K562 (cell line): ENCODE data around the gene SLC25A11. TPM values are rescaled to one million over a fixed set of nuclear protein-coding genes. Genes with fewer than 3 reads are reported as not detected.

Source experiments
- ATAC-seq: fragments of 200-7000 bp; cut with Tn5 transposase; 3 replicates; pipeline ENCODE4 v1.9.1; 2020; ENCODE audit warnings: moderate library complexity
- BruUV-seq: library from RNA; stranded (reverse); fragments of 400-500 nt; replicated peaks from 2 replicates; lab custom pipeline; 2021; lab: Mats Ljungman, UMichigan
- CTCF ChIA-PET: fragments of 300-600 bp; formaldehyde crosslinking; extraction: SDS; loops from one replicate; lab custom pipeline; 2021; ENCODE audit warnings: low intra/inter-chr PET ratio; lab: Yijun Ruan, JAX
- POLR2A ChIA-PET: fragments of 300-600, 350-650 bp; sonication (Branson Sonifier 250); formaldehyde crosslinking; extraction: SDS; loops from one replicate; lab custom pipeline; 2021; ENCODE audit warnings: antibody characterized with exemption, inconsistent platforms; lab: Yijun Ruan, JAX
- DNase-seq, 4 experiments: peaks; one replicate each; pipeline versions ENCODE4 v3.0.0 to v3.0.0-alpha.2; 2011 to 2018; ENCODE audit warnings: low spot score in 3 of 4, mixed read lengths in 3 of 4; ENCODE audit errors: extremely low read depth in 1 of 4
- FAIRE-seq: peaks from 2 replicates; lab custom pipeline; 2011; peaks lifted over from hg19 to GRCh38; lab: Jason Lieb, UNC
- H2AFZ ChIP-seq: 2 replicates; pipeline ENCODE4 v1.6.0; 2011; ENCODE audit warnings: low read depth, low read length, control low read depth, inconsistent platforms
- H3K27ac ChIP-seq: fragments of 200-600 bp; 3 replicates; pipeline ENCODE4 v1.8.0; 2011; ENCODE audit warnings: low read depth, mild to moderate bottlenecking, control low read depth, inconsistent platforms, low read length, moderate library complexity, mixed read lengths; ENCODE audit errors: extremely low read depth
- H3K27me3 ChIP-seq, 2 experiments: fragments of 300-600 bp in 1 of 2; 2 replicates in 1 of 2; 3 replicates in 1 of 2; pipeline versions ENCODE4 v1.6.0 to v1.8.0; 2011; ENCODE audit warnings: inconsistent platforms in 2 of 2, low read length in 2 of 2, mild to moderate bottlenecking in 1 of 2, mixed read lengths in 1 of 2, moderate library complexity in 1 of 2; ENCODE audit not compliant: control insufficient read depth in 2 of 2, insufficient read depth in 2 of 2
- H3K36me3 ChIP-seq: fragments of 300-600 bp; 3 replicates; pipeline ENCODE4 v1.8.0; 2011; ENCODE audit warnings: mild to moderate bottlenecking, low read length, inconsistent platforms; ENCODE audit not compliant: control insufficient read depth, insufficient read depth
- H3K4me1 ChIP-seq, 2 experiments: fragments of 200-600 bp in 1 of 2; replicated peaks in 1 of 2; 2 replicates in 1 of 2; 3 replicates in 1 of 2; pipeline versions ENCODE4 v1.5.1 to v1.8.0; 2011; ENCODE audit warnings: inconsistent platforms in 2 of 2, low read length in 2 of 2, mild to moderate bottlenecking in 1 of 2, mixed read lengths in 1 of 2, moderate library complexity in 1 of 2; ENCODE audit not compliant: control insufficient read depth in 2 of 2, insufficient read depth in 2 of 2
- H3K4me2 ChIP-seq: 2 replicates; pipeline ENCODE4 v1.6.1; 2011; ENCODE audit warnings: low read length, control low read depth, inconsistent platforms, mixed read lengths; ENCODE audit not compliant: insufficient read depth
- H3K4me3 ChIP-seq: fragments of 200-600 bp; sonication (generic), shearing (Covaris generic); 2 replicates; pipeline ENCODE4 v1.5.1; 2016; ENCODE audit warnings: control low read depth, inconsistent platforms
- H3K79me2 ChIP-seq: fragments of 200-600 bp; 3 replicates; pipeline ENCODE4 v1.8.0; 2011; ENCODE audit warnings: low read length, inconsistent platforms; ENCODE audit not compliant: control insufficient read depth, insufficient read depth
- H3K9ac ChIP-seq, 2 experiments: 2 replicates each; pipeline versions ENCODE4 v1.6.0 to v1.6.1; 2011; ENCODE audit warnings: low read depth in 2 of 2, low read length in 2 of 2, control low read depth in 1 of 2, inconsistent platforms in 1 of 2, mild to moderate bottlenecking in 1 of 2, mixed read lengths in 1 of 2; ENCODE audit not compliant: insufficient read depth in 1 of 2
- H3K9me1 ChIP-seq: one replicate; pipeline ENCODE4 v1.6.0; 2011; ENCODE audit warnings: inconsistent platforms, mild to moderate bottlenecking, low read length, moderate library complexity; ENCODE audit not compliant: control insufficient read depth, insufficient read depth
- H3K9me3 ChIP-seq: replicated peaks from 2 replicates; pipeline ENCODE4 v1.5.1; 2011; ENCODE audit warnings: low read depth, low read length, inconsistent platforms; ENCODE audit not compliant: control insufficient read depth, insufficient read depth
- H4K20me1 ChIP-seq: replicated peaks from 2 replicates; pipeline ENCODE4 v1.6.1; 2011; ENCODE audit warnings: low read length, inconsistent platforms, mixed read lengths; ENCODE audit not compliant: control insufficient read depth, insufficient read depth
- POLR2G ChIP-seq: fragments of 200-400 bp; formaldehyde crosslinking; IDR thresholded peaks from 2 replicates; pipeline ENCODE4 v1.6.1; 2017; ENCODE audit warnings: low read depth, mild to moderate bottlenecking, antibody characterized with exemption, low read length, moderate library complexity
- RBM22 ChIP-seq: fragments of 200-400 bp; formaldehyde crosslinking; IDR thresholded peaks from 2 replicates; pipeline ENCODE4 v1.6.1; 2018; ENCODE audit warnings: low read length, low read depth; ENCODE audit not compliant: poor library complexity, severe bottlenecking
- WGBS: fragments of 100-300 bp; shearing (Covaris generic); methylation state at CpG from one replicate; pipeline ENCODE4 v1.1.6; 2016; ENCODE audit warnings: low coverage, mixed read lengths; ENCODE audit not compliant: insufficient coverage; ENCODE audit errors: missing lambda C conversion rate; 5-methylcytosine and 5-hydroxymethylcytosine counted together
- in situ Hi-C: fragments of 300-500 bp; cut with MboI; formaldehyde crosslinking; loops from 4 replicates; pipeline ENCODE4 v1.15.0; 2018; ENCODE audit warnings: inconsistent platforms, mixed read lengths
- intact Hi-C: fragments of 100-400 bp; cut with micrococcal nuclease; formaldehyde crosslinking; loops from 2 replicates; pipeline ENCODE4 v1.14.2; 2022
- polyA plus RNA-seq, 8 experiments: library from polyadenylated mRNA; depleted of rRNA in 4 of 8; stranded (reverse) in 5 of 8; unstranded in 3 of 8; fragments of >200 nt; fragmentation: Nextera tagmentation in 2 of 8; fragmentation: Illumina TruSeq in 1 of 8; extraction: Ambion mirVana in 2 of 8; extraction: Trizol in 1 of 8; gene quantifications; 2 replicates each; pipeline versions ENCODE4 v1.2.1 to v1.2.3, GENCODE V29; 2011 to 2014; ENCODE audit warnings: inconsistent platforms in 1 of 8, missing spikeins in 1 of 8
- total RNA-seq, 7 experiments: library from RNA; depleted of rRNA in 6 of 7; stranded (reverse); fragments of >200 nt in 6 of 7; fragmentation: Illumina TruSeq in 2 of 7; extraction: Trizol in 2 of 7; gene quantifications; 2 replicates each; pipeline versions ENCODE4 v1.2.1 to v1.2.3, GENCODE V29; 2011 to 2021; ENCODE audit warnings: low replicate concordance in 1 of 7
- TF ChIP-seq, protein P1 (sequence below): fragments of 450-650 bp; formaldehyde crosslinking; conservative IDR thresholded peaks from 2 replicates; pipeline ENCODE4 v1.4.0; 2022; ENCODE audit warnings: mild to moderate bottlenecking, missing genetic modification characterization

Gene SLC25A11
- total and polyA plus RNA-seq, 9 of the 15 experiments (the other 6 are each of a cell fraction or from before 2014, with no cell fraction given) = 3.1 to 56.7 (median 32.9) TPM

DNA sequence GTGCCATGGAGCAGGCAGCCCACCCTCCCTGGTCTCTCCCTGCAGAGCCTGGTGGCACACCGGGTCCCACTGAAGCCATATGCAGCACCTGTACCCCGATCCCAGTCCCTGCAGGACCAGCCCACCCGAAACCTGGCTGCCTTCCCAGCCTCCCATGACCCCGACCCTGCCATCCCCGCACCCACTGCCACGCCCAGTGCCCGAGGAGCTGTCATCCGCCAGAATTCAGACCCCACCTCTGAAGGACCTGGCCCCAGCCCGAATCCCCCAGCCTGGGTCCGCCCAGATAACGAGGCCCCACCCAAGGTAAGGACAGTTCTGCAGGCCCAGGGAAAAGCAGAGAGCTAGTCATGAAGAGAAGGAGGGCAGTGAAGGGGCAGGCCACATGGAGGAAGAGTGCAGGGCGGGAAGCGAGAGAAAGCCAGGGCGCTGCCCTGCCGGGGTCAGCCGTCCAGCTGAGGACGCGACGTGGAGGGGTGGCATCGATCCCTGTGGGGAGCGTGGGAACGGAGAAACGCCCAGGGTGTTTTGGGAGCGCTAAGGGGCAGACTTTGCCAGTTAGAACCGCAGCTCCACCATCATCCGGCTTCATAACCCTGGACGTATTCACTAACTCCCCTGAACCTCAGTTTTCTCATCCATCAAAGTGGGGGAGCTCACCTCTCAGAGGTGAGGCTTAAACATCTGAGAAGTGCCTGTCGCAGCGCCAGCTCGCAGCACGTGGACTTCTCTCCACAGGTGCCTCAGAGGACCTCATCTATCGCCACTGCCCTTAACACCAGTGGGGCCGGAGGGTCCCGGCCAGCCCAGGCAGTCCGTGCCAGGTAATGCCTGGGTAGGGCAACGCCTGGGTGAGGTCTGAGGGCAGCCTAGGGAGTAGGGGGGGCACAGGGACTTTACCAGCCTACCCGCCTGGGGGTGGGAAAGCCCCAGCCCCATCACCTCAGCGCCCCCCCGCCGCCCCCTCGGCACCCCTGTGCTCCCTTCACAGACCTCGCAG lies 48.1 kb downstream of the SLC25A11 start:
- H2AFZ ChIP-seq = no peak overlapping the region
- H3K4me2 ChIP-seq = no peak overlapping the region
- ATAC-seq (no peak), DNase-seq (no peak), FAIRE-seq (no peak)
- no peaks in the 10 kb centered on the region for H3K79me2 ChIP-seq
- no peak overlapping the region for H3K27ac ChIP-seq
- TF ChIP-seq, protein P1, sequence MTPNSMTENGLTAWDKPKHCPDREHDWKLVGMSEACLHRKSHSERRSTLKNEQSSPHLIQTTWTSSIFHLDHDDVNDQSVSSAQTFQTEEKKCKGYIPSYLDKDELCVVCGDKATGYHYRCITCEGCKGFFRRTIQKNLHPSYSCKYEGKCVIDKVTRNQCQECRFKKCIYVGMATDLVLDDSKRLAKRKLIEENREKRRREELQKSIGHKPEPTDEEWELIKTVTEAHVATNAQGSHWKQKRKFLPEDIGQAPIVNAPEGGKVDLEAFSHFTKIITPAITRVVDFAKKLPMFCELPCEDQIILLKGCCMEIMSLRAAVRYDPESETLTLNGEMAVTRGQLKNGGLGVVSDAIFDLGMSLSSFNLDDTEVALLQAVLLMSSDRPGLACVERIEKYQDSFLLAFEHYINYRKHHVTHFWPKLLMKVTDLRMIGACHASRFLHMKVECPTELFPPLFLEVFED (CRISPR knock-in tag) = no peak
- TF ChIP-seq RBM22 (peak; percentile 30), POLR2G (peak; percentile 42)
- no TSS peak for BruUV-seq
- intact Hi-C loops = no loop called here
- 93% methylated on average over 7 of the region's 42 CpGs for WGBS
- no peaks in the 10 kb centered on the region for H3K9me1 ChIP-seq
- H3K36me3 ChIP-seq = peaks cover 83% of the 10 kb centered on the region; the same call in 2 of the 3 replicates
- H3K4me3 ChIP-seq = no peak overlapping the region
- CTCF ChIA-PET = no interaction called here
- H3K9ac ChIP-seq = no peak overlapping the region
- no peaks in the 10 kb centered on the region for H3K9me3 ChIP-seq
- in situ Hi-C loops = no loop called here
- POLR2A ChIA-PET = interaction anchor here (0.7 to 1.0 kb wide), 2 partner anchors 30 to 170 kb away, joined by 3 read pairs; no protein-coding TSS in a partner anchor
- no peaks in the 10 kb centered on the region for H3K27me3 ChIP-seq
- H4K20me1 ChIP-seq = 0 out of 2 replicates have a peak, but pooled peaks cover 3% of the 10 kb centered on the region
- peaks cover 0 to 14% of the 10 kb centered on the region in 2 experiments; a peak in 2 of 5 replicates for H3K4me1 ChIP-seq
